ENCODE measurements around the gene SPEG. TPM values are rescaled to one million over a fixed set of nuclear protein-coding genes. Genes with fewer than 3 reads are reported as not detected.
A peak's percentile ranks its signal among the peaks of the same experiment; 100 is the strongest.
"Not testable (repeated sequence)": the region's sequence is repeated elsewhere in the genome, so short reads cannot be mapped to it uniquely, and the experiment has no call there.

Gene SPEG
- total and polyA plus RNA-seq, 4 experiments from 2014 or later = 0.15 to 9.0 (median 4.5) TPM

- H3K9me3 ChIP-seq (ENCODE audit: control insufficient read depth in 1 of 2, low read length in 2 of 2) = no peaks in the 10 kb centered on the region
- peaks cover 20% of the 10 kb centered on the region for H3K36me3 ChIP-seq (ENCODE audit: insufficient read depth, low read length)
- Mint-ChIP-seq H3K36me3 (peaks cover 12 to 33% of the 10 kb centered on the region in 2 donors), H3K27ac (peak overlapping the region; percentile 90 to 96 (median 92)), H3K4me3 (peak overlapping the region; percentile 63 to 96 (median 72)), H3K9me3 (no peaks in the 10 kb centered on the region), H3K27me3 (no peaks in the 10 kb centered on the region), H3K4me1 (peaks cover 11 to 36% (median 22%) of the 10 kb centered on the region in 4 donors)
- peak overlapping the region; percentile 30 for H3K4me3 ChIP-seq (ENCODE audit: low read length in 2 of 2)
- H3K27me3 ChIP-seq (ENCODE audit: insufficient read depth, low read length) = no peaks in the 10 kb centered on the region
- ChIA-PET POLR2A (ENCODE audit: partially characterized antibody) (interaction anchor here (0.7 to 2.7 kb wide), 22 partner anchors 9 to 729 kb away, joined by 3 to 23 read pairs (median 5); partner anchors contain the start of genes ANKZF1, ATG9A, BCS1L and CHPF), CTCF (ENCODE audit: partially characterized antibody) (interaction anchor here (0.6 to 4.3 kb wide), 17 partner anchors 10 to 729 kb away, joined by 3 to 43 read pairs (median 6); partner anchors contain the start of genes BCS1L, GMPPA, NHEJ1 and TTLL4)
- DNase-seq = peak; percentile 97 to 99 (median 98)
- peak overlapping the region; percentile 77 for H3K27ac ChIP-seq (ENCODE audit: low read depth, low read length)
- intact Hi-C loops (cut with micrococcal nuclease) = loop anchor here (1.0 to 5.0 kb wide), 14 partner anchors 91 to 1116 kb away; partner anchors contain the start of genes AAMP, BCS1L, CHPF and CNOT9
- H3K4me1 ChIP-seq (ENCODE audit: insufficient read depth, low read length) = peaks cover 22% of the 10 kb centered on the region
Measured at GRCh38 chr2:219388121-219388906, 46.3 kb upstream of the SPEG start.

- Histone ChIP-seq H3K27ac (ENCODE audit: low read depth, low read length) (peak overlapping the region; percentile 77), H3K9me3 (ENCODE audit: control insufficient read depth in 1 of 2, low read length in 2 of 2) (no peaks in the 10 kb centered on the region), H3K36me3 (ENCODE audit: insufficient read depth, low read length) (peaks cover 20% of the 10 kb centered on the region), H3K4me1 (ENCODE audit: insufficient read depth, low read length) (peaks cover 22% of the 10 kb centered on the region), H3K27me3 (ENCODE audit: insufficient read depth, low read length) (no peaks in the 10 kb centered on the region), H3K4me3 (ENCODE audit: low read length in 2 of 2) (peak overlapping the region; percentile 30)
- Mint-ChIP-seq H3K4me3 (peak overlapping the region in 7 of 8 donors; percentile 40 to 82 (median 73)), H3K36me3 (peaks cover 7 to 28% of the 10 kb centered on the region in 2 donors), H3K9me3 (peaks cover 0 to 1% (median 0%) of the 10 kb centered on the region in 8 donors), H3K27me3 (peaks cover 0 to 2% of the 10 kb centered on the region in 2 donors), H3K27ac (peak overlapping the region; percentile 90 to 96 (median 92)), H3K4me1 (peaks cover 8 to 36% (median 20%) of the 10 kb centered on the region in 4 donors)
- intact Hi-C loops (cut with micrococcal nuclease) = loop anchor here (1.0 to 5.0 kb wide), 14 partner anchors 92 to 1117 kb away; partner anchors contain the start of genes AAMP, BCS1L, CHPF and CNOT9
- ChIA-PET POLR2A (ENCODE audit: partially characterized antibody) (interaction anchor here (0.7 to 2.7 kb wide), 17 partner anchors 8 to 730 kb away, joined by 3 to 23 read pairs (median 5); partner anchors contain the start of genes ANKZF1, ATG9A, BCS1L and CHPF), CTCF (ENCODE audit: partially characterized antibody) (interaction anchor here (0.9 to 4.3 kb wide), 15 partner anchors 10 to 729 kb away, joined by 3 to 43 read pairs (median 7); partner anchors contain the start of genes BCS1L, GMPPA, NHEJ1 and TUBA4A)
- DNase-seq = no peak
Measured at GRCh38 chr2:219388907-219389156, 45.8 kb upstream of the SPEG start.

GRCh38 chr2:219392754-219393153 lies 41.9 kb upstream of the SPEG start:
- CTCF ChIA-PET (ENCODE audit: partially characterized antibody) = interaction anchor here (0.7 to 2.5 kb wide), 3 partner anchors 10 to 138 kb away, joined by 4 to 18 read pairs (median 11); no protein-coding TSS in a partner anchor
- Mint-ChIP-seq H3K36me3 (no peaks in the 10 kb centered on the region), H3K27ac (peak overlapping the region in 1 of 7 donors; percentile 48)

GRCh38 chr2:219395056-219395455 lies 39.6 kb upstream of the SPEG start:
- H3K4me3 ChIP-seq (ENCODE audit: low read length in 2 of 2); DNase-seq; H3K9me3 Mint-ChIP-seq; H3K27ac ChIP-seq (ENCODE audit: low read depth, low read length); POLR2A ChIA-PET (ENCODE audit: partially characterized antibody); CTCF ChIA-PET (ENCODE audit: partially characterized antibody); intact Hi-C loops (cut with micrococcal nuclease); H3K36me3 ChIP-seq (ENCODE audit: insufficient read depth, low read length); H3K4me3 Mint-ChIP-seq; H3K27ac Mint-ChIP-seq; H3K27me3 ChIP-seq (ENCODE audit: insufficient read depth, low read length); H3K27me3 Mint-ChIP-seq; H3K9me3 ChIP-seq (ENCODE audit: control insufficient read depth in 1 of 2, low read length in 2 of 2); H3K36me3 Mint-ChIP-seq: not testable (repeated sequence)
- H3K4me1 ChIP-seq (ENCODE audit: insufficient read depth, low read length) = peaks cover 11% of the 10 kb centered on the region
- H3K4me1 Mint-ChIP-seq = peaks cover 8 to 11% (median 9%) of the 10 kb centered on the region in 4 donors

More at GRCh38 chr2:219392754-219393153, 41.9 kb upstream of the SPEG start:
- H3K4me3 Mint-ChIP-seq = no peak overlapping the region
- peaks cover 19% of the 10 kb centered on the region for H3K4me1 ChIP-seq (ENCODE audit: insufficient read depth, low read length)
- H3K4me1 Mint-ChIP-seq = peaks cover 14 to 20% (median 16%) of the 10 kb centered on the region in 4 donors
- intact Hi-C loops (cut with micrococcal nuclease) = no loop called here
- no peaks in the 10 kb centered on the region for H3K27me3 ChIP-seq (ENCODE audit: insufficient read depth, low read length)
- H3K27me3 Mint-ChIP-seq = peaks cover 0 to 2% of the 10 kb centered on the region in 2 donors
- H3K9me3 Mint-ChIP-seq = peaks cover 0 to 2% (median 0%) of the 10 kb centered on the region in 8 donors
- POLR2A ChIA-PET (ENCODE audit: partially characterized antibody) = no interaction called here
- H3K36me3 ChIP-seq (ENCODE audit: insufficient read depth, low read length) = no peaks in the 10 kb centered on the region
- H3K4me3 ChIP-seq (ENCODE audit: low read length in 2 of 2) = no peak overlapping the region
- no peak for DNase-seq
- H3K27ac ChIP-seq (ENCODE audit: low read depth, low read length) = no peak overlapping the region
- H3K9me3 ChIP-seq (ENCODE audit: control insufficient read depth in 1 of 2, low read length in 2 of 2) = no peaks in the 10 kb centered on the region

- Histone ChIP-seq H3K4me1 (ENCODE audit: insufficient read depth, low read length) (peaks cover 11% of the 10 kb centered on the region), H3K36me3 (ENCODE audit: insufficient read depth, low read length) (no peaks in the 10 kb centered on the region), H3K27ac (ENCODE audit: low read depth, low read length) (no peak overlapping the region), H3K9me3 (ENCODE audit: control insufficient read depth in 1 of 2, low read length in 2 of 2) (no peaks in the 10 kb centered on the region), H3K27me3 (ENCODE audit: insufficient read depth, low read length) (no peaks in the 10 kb centered on the region), H3K4me3 (ENCODE audit: low read length in 2 of 2) (no peak overlapping the region)
- intact Hi-C loops (cut with micrococcal nuclease) = no loop called here
- peaks cover 0 to 2% of the 10 kb centered on the region in 2 donors for H3K27me3 Mint-ChIP-seq
- H3K9me3 Mint-ChIP-seq = peaks cover 0 to 2% (median 0%) of the 10 kb centered on the region in 8 donors
- peak overlapping the region in 1 of 7 donors; percentile 5 for H3K27ac Mint-ChIP-seq
- no peak overlapping the region for H3K4me3 Mint-ChIP-seq
- no peak for DNase-seq
- H3K4me1 Mint-ChIP-seq = peaks cover 8 to 11% (median 9%) of the 10 kb centered on the region in 4 donors
- CTCF ChIA-PET (ENCODE audit: partially characterized antibody) = no interaction called here
- POLR2A ChIA-PET (ENCODE audit: partially characterized antibody) = no interaction called here
- H3K36me3 Mint-ChIP-seq = no peaks in the 10 kb centered on the region
Measured at GRCh38 chr2:219395609-219396008, 39.0 kb upstream of the SPEG start.

- CTCF ChIA-PET (ENCODE audit: partially characterized antibody) = interaction anchor here (3.0 kb wide), 1 partner anchor 133 kb away, joined by 18 read pairs; no protein-coding TSS in a partner anchor
- Histone ChIP-seq H3K27ac (ENCODE audit: low read depth, low read length) (no peak overlapping the region), H3K4me3 (ENCODE audit: low read length in 2 of 2) (no peak overlapping the region), H3K27me3 (ENCODE audit: insufficient read depth, low read length) (no peaks in the 10 kb centered on the region), H3K4me1 (ENCODE audit: insufficient read depth, low read length) (peaks cover 11% of the 10 kb centered on the region), H3K36me3 (ENCODE audit: insufficient read depth, low read length) (no peaks in the 10 kb centered on the region), H3K9me3 (ENCODE audit: control insufficient read depth in 1 of 2, low read length in 2 of 2) (no peaks in the 10 kb centered on the region)
- Mint-ChIP-seq H3K9me3 (peaks cover 0 to 2% (median 0%) of the 10 kb centered on the region in 8 donors), H3K36me3 (no peaks in the 10 kb centered on the region), H3K27me3 (peaks cover 0 to 2% of the 10 kb centered on the region in 2 donors), H3K27ac (peak overlapping the region; percentile 16 to 89 (median 78)), H3K4me3 (peak overlapping the region in 4 of 8 donors; percentile 43 to 68 (median 64)), H3K4me1 (peaks cover 8 to 11% (median 9%) of the 10 kb centered on the region in 4 donors)
- intact Hi-C loops (cut with micrococcal nuclease) = no loop called here
- peak in 4 of 5 donors; percentile 16 to 28 (median 24) for DNase-seq
- POLR2A ChIA-PET (ENCODE audit: partially characterized antibody) = interaction anchor here (1.1 kb wide), 1 partner anchor 8 kb away, joined by 8 read pairs; no protein-coding TSS in a partner anchor
Measured at GRCh38 chr2:219396863-219397457, 37.7 kb upstream of the SPEG start.
